Suprapubic skin (tissue), 4 donors: ENCODE data around the gene PLSCR5. TPM values are rescaled to one million over a fixed set of nuclear protein-coding genes. Genes with fewer than 3 reads are reported as not detected.

Source experiments
- DNase-seq, 2 donors: peaks; one replicate each; pipeline ENCODE4 v3.0.0-alpha.2; 2019; ENCODE audit warnings: low spot score in 2 of 2
- H3K27ac ChIP-seq: fragments of 200-600 bp; sonication (generic); one replicate; pipeline ENCODE4 v1.5.1; 2019
- H3K27me3 ChIP-seq: fragments of 200-600 bp; sonication (generic); one replicate; pipeline ENCODE4 v1.5.1; 2019
- H3K36me3 ChIP-seq: fragments of 200-600 bp; sonication (generic); one replicate; pipeline ENCODE4 v1.5.1; 2019
- H3K4me1 ChIP-seq: fragments of 200-600 bp; sonication (generic); one replicate; pipeline ENCODE4 v1.5.1; 2019
- H3K4me3 ChIP-seq: fragments of 200-600 bp; sonication (generic); one replicate; pipeline ENCODE4 v1.5.1; 2019; ENCODE audit warnings: mild to moderate bottlenecking
- H3K9me3 ChIP-seq: fragments of 200-600 bp; sonication (generic); one replicate; pipeline ENCODE4 v1.5.1; 2019
- EP300 ChIP-seq: sonication (generic); formaldehyde crosslinking; IDR thresholded peaks from one replicate; pipeline ENCODE4 v1.6.1; 2017; ENCODE audit warnings: antibody characterized with exemption
- POLR2A ChIP-seq, 2 donors: fragments of 450-650 bp; IDR thresholded peaks; one replicate each; pipeline ENCODE4 v1.6.1; 2017; ENCODE audit warnings: antibody characterized with exemption in 2 of 2, mild to moderate bottlenecking in 2 of 2, moderate library complexity in 2 of 2
- POLR2AphosphoS5 ChIP-seq, 3 donors: sonication (generic); formaldehyde crosslinking; IDR thresholded peaks; one replicate each; pipeline ENCODE4 v1.6.1; 2017; ENCODE audit warnings: antibody characterized with exemption in 3 of 3
- WGBS: methylation state at CpG from one replicate; pipeline ENCODE4 v1.1.5; 2018; 5-methylcytosine and 5-hydroxymethylcytosine counted together
- total RNA-seq, 4 donors: library from RNA; depleted of rRNA; stranded (reverse); fragments of >200 nt; gene quantifications; one replicate each; pipeline ENCODE4 v1.1.0, GENCODE V29; 2016
- TF ChIP-seq, protein P1 (sequence below), 2 donors: fragments of 200-600 bp in 1 of 2; fragments of 450-650 bp in 1 of 2; sonication (generic) in 1 of 2; IDR thresholded peaks; one replicate each; pipeline ENCODE4 v1.5.1; 2016 to 2019; ENCODE audit warnings: antibody characterized with exemption in 2 of 2, mild to moderate bottlenecking in 1 of 2, moderate library complexity in 1 of 2

PLSCR5 gene
- total RNA-seq = not detected

GRCh38 chr3:146605106-146605505 lies at the start of gene PLSCR5:
TSS of gene PLSCR5 (minus strand) at chr3:146605346. CDS start at chr3:146605212, 134 bp downstream.
- Histone ChIP-seq H3K4me3 (no peak within 1 kb of the TSS), H3K27ac (no peak within 1 kb of the TSS), H3K27me3 (no peaks in the 10 kb centered on the region), H3K36me3 (no peaks in the 10 kb centered on the region), H3K4me1 (no peaks in the 10 kb centered on the region), H3K9me3 (no peaks in the 10 kb centered on the region)
- DNase-seq = no peak
- no peak for TF ChIP-seq POLR2AphosphoS5 (IDR thresholded peaks at IDR 0.05)
- TF ChIP-seq EP300 = no peak
- TF ChIP-seq POLR2A (IDR thresholded peaks at IDR 0.05) = no peak
- TF ChIP-seq, protein P1, sequence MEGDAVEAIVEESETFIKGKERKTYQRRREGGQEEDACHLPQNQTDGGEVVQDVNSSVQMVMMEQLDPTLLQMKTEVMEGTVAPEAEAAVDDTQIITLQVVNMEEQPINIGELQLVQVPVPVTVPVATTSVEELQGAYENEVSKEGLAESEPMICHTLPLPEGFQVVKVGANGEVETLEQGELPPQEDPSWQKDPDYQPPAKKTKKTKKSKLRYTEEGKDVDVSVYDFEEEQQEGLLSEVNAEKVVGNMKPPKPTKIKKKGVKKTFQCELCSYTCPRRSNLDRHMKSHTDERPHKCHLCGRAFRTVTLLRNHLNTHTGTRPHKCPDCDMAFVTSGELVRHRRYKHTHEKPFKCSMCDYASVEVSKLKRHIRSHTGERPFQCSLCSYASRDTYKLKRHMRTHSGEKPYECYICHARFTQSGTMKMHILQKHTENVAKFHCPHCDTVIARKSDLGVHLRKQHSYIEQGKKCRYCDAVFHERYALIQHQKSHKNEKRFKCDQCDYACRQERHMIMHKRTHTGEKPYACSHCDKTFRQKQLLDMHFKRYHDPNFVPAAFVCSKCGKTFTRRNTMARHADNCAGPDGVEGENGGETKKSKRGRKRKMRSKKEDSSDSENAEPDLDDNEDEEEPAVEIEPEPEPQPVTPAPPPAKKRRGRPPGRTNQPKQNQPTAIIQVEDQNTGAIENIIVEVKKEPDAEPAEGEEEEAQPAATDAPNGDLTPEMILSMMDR (IDR thresholded peaks at IDR 0.05) = no peak
- 30% methylated on average over 3 of the region's 3 CpGs for WGBS

- no peak for DNase-seq
- Histone ChIP-seq H3K4me1 (no peaks in the 10 kb centered on the region), H3K9me3 (no peaks in the 10 kb centered on the region), H3K4me3 (no peak overlapping the region), H3K27me3 (no peaks in the 10 kb centered on the region), H3K36me3 (no peaks in the 10 kb centered on the region), H3K27ac (no peak overlapping the region)
- 66% methylated on average over 3 of the region's 3 CpGs for WGBS
- TF ChIP-seq, protein P1 (IDR thresholded peaks at IDR 0.05) = no peak
- TF ChIP-seq POLR2A (IDR thresholded peaks at IDR 0.05) (no peak), EP300 (no peak), POLR2AphosphoS5 (IDR thresholded peaks at IDR 0.05) (no peak)
These were observed 48.8 kb upstream of the PLSCR5 start for GRCh38 chr3:146653978-146654377.

DNA sequence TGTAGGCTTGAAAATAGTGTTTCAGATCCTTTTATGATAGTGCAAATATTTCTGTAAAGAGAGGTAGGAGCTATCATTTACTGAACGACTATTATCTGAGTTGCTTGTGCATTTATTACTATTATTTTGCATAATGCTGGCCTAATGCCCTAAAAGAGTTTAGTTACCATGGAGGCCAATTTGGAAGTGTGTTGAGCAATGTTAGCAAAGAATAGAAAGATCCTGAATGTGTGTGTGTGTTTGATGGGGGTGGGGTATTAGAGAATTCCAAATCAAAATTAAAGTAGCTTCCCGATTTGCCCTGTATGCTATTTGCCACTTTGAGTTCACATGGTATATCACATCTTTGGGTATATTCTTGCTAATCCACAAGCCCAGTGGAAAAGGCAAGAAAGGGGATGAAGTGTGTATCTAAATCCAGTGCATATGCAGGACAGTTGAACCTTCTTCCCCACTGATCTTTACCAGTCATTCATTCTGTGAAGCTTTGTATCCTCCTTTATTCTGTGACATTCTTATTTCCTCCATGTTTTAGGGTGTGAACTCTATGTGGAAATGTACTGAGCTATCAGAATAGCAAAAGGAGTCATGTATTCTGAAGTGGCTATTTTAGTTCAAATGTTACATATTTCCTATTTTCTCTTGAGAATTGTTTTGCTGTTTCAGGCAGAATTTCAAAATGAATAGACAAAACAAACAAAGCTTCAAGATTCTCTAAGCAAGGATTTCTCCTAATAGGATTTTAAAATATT lies 45.7 kb upstream of the PLSCR5 start:
- WGBS = 73% methylated on average over 2 of the region's 2 CpGs
- Histone ChIP-seq H3K36me3 (no peaks in the 10 kb centered on the region), H3K27me3 (no peaks in the 10 kb centered on the region), H3K4me1 (no peaks in the 10 kb centered on the region), H3K9me3 (no peaks in the 10 kb centered on the region), H3K27ac (no peak overlapping the region), H3K4me3 (no peak overlapping the region)
- DNase-seq = no peak
- TF ChIP-seq POLR2A (IDR thresholded peaks at IDR 0.05) (no peak), POLR2AphosphoS5 (IDR thresholded peaks at IDR 0.05) (no peak), EP300 (no peak)
- TF ChIP-seq, protein P1 (IDR thresholded peaks at IDR 0.05) = no peak

DNA sequence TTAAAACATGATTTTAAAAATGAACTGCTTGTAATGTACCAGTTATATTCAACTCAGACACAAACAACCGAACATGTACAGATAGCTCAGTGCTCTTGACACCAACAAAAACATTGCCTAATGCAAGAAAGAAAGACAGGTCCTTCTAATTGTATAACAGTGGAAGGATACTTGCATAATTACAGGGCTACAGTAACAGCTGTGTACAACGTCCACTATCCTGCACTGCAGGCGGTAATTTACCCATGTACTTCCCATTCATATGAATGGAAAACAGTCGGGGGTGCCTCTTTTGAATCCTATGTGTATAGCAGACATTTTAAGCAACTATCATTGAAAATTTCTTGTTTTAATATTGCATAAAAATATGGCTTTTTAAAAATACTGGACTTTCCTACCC lies 41.1 kb upstream of the PLSCR5 start:
- Histone ChIP-seq H3K36me3 (no peaks in the 10 kb centered on the region), H3K4me3 (no peak overlapping the region), H3K27me3 (no peaks in the 10 kb centered on the region), H3K27ac (no peak overlapping the region), H3K9me3 (no peaks in the 10 kb centered on the region), H3K4me1 (no peaks in the 10 kb centered on the region)
- WGBS = 72% methylated on average over 4 of the region's 4 CpGs
- TF ChIP-seq EP300 (no peak), POLR2AphosphoS5 (IDR thresholded peaks at IDR 0.05) (no peak), POLR2A (IDR thresholded peaks at IDR 0.05) (no peak)
- TF ChIP-seq, protein P1 (IDR thresholded peaks at IDR 0.05) = no peak
- DNase-seq = no peak

GRCh38 chr3:146640955-146641867 lies 36.1 kb upstream of the PLSCR5 start:
- no peaks in the 10 kb centered on the region for H3K4me1 ChIP-seq
- no peak overlapping the region for H3K27ac ChIP-seq
- H3K27me3 ChIP-seq = no peaks in the 10 kb centered on the region
- no peaks in the 10 kb centered on the region for H3K9me3 ChIP-seq
- no peak overlapping the region for H3K4me3 ChIP-seq
- no peaks in the 10 kb centered on the region for H3K36me3 ChIP-seq
- DNase-seq = no peak
- WGBS = 23% methylated on average over 3 of the region's 3 CpGs
- no peak for TF ChIP-seq POLR2A (IDR thresholded peaks at IDR 0.05)
- TF ChIP-seq, protein P1 (IDR thresholded peaks at IDR 0.05) = peak in 1 of 2 donors; percentile 6
- no peak for TF ChIP-seq POLR2AphosphoS5 (IDR thresholded peaks at IDR 0.05)
